ENCODE results near the gene FAM234A. TPM values are rescaled to one million over a fixed set of nuclear protein-coding genes. Genes with fewer than 3 reads are reported as not detected.
A peak's percentile ranks its signal among the peaks of the same experiment; 100 is the strongest.
"Not testable (repeated sequence)": the region's sequence is repeated elsewhere in the genome, so short reads cannot be mapped to it uniquely, and the experiment has no call there.

Gene FAM234A
- total RNA-seq, 2 experiments from 2014 or later = 15.7 to 18.4 TPM

GRCh38 chr16:203246-203645, 31.4 kb upstream of the FAM234A start:
- ChIA-PET POLR2A (no interaction called here), CTCF (no interaction called here)
- intact Hi-C loops (cut with micrococcal nuclease) = no loop called here
- no peaks in the 10 kb centered on the region for H3K27me3 Mint-ChIP-seq
- no peaks in the 10 kb centered on the region for H3K4me1 Mint-ChIP-seq (ENCODE audit: low read depth)
- no peak for DNase-seq
- peaks cover 30% of the 10 kb centered on the region for H3K36me3 Mint-ChIP-seq
- H3K4me3 Mint-ChIP-seq = no peak overlapping the region
- H3K9me3 Mint-ChIP-seq = no peaks in the 10 kb centered on the region
- no peak overlapping the region for H3K27ac Mint-ChIP-seq

- H3K27ac Mint-ChIP-seq = not testable (repeated sequence)
- H3K36me3 Mint-ChIP-seq = peaks cover 26% of the 10 kb centered on the region
Measured at GRCh38 chr16:204046-204445, 30.6 kb upstream of the FAM234A start.

GRCh38 chr16:209359-209758, 25.3 kb upstream of the FAM234A start:
- H3K27ac Mint-ChIP-seq; intact Hi-C loops (cut with micrococcal nuclease); POLR2A ChIA-PET; H3K4me1 Mint-ChIP-seq (ENCODE audit: low read depth); DNase-seq; H3K27me3 Mint-ChIP-seq; H3K9me3 Mint-ChIP-seq; H3K4me3 Mint-ChIP-seq: not testable (repeated sequence)
- peaks cover 22% of the 10 kb centered on the region for H3K36me3 Mint-ChIP-seq
- CTCF ChIA-PET = interaction anchor here (0.6 to 1.0 kb wide), 2 partner anchors 26 to 102 kb away, joined by 3 read pairs; no protein-coding TSS in a partner anchor

More at GRCh38 chr16:204046-204445, 30.6 kb upstream of the FAM234A start:
- H3K9me3 Mint-ChIP-seq; H3K27me3 Mint-ChIP-seq; H3K4me3 Mint-ChIP-seq; H3K4me1 Mint-ChIP-seq (ENCODE audit: low read depth); intact Hi-C loops (cut with micrococcal nuclease); DNase-seq: not testable (repeated sequence)
- ChIA-PET POLR2A (interaction anchor here (0.6 kb wide), 1 partner anchor 17 kb away, joined by 3 read pairs; no protein-coding TSS in a partner anchor), CTCF (interaction anchor here (1.4 kb wide), 1 partner anchor 158 kb away, joined by 6 read pairs; no protein-coding TSS in a partner anchor)

- H3K27me3 Mint-ChIP-seq; intact Hi-C loops (cut with micrococcal nuclease); H3K9me3 Mint-ChIP-seq; H3K4me1 Mint-ChIP-seq (ENCODE audit: low read depth); DNase-seq; H3K27ac Mint-ChIP-seq; H3K4me3 Mint-ChIP-seq: not testable (repeated sequence)
- H3K36me3 Mint-ChIP-seq = peaks cover 18% of the 10 kb centered on the region
- ChIA-PET POLR2A (interaction anchor here (0.5 kb wide), 1 partner anchor 64 kb away, joined by 5 read pairs; no protein-coding TSS in a partner anchor), CTCF (interaction anchor here (1.0 to 1.6 kb wide), 3 partner anchors 16 to 105 kb away, joined by 3 to 4 read pairs (median 4); no protein-coding TSS in a partner anchor)
Measured at GRCh38 chr16:211631-212180, 22.9 kb upstream of the FAM234A start.

- H3K27me3 Mint-ChIP-seq = no peaks in the 10 kb centered on the region
- H3K4me3 Mint-ChIP-seq = no peak overlapping the region
- no peaks in the 10 kb centered on the region for H3K9me3 Mint-ChIP-seq
- H3K36me3 Mint-ChIP-seq = peaks cover 18% of the 10 kb centered on the region
- ChIA-PET POLR2A (no interaction called here), CTCF (interaction anchor here (1.0 to 1.5 kb wide), 2 partner anchors 15 to 31 kb away, joined by 4 read pairs; no protein-coding TSS in a partner anchor)
- H3K4me1 Mint-ChIP-seq (ENCODE audit: low read depth) = peaks cover 2% of the 10 kb centered on the region
- no peak for DNase-seq
- intact Hi-C loops (cut with micrococcal nuclease) = no loop called here
- H3K27ac Mint-ChIP-seq = no peak overlapping the region
Measured at GRCh38 chr16:212999-213398, 21.6 kb upstream of the FAM234A start.

- POLR2A ChIA-PET = no interaction called here
- intact Hi-C loops (cut with micrococcal nuclease) = no loop called here
- peaks cover 24% of the 10 kb centered on the region for H3K36me3 Mint-ChIP-seq
- no peaks in the 10 kb centered on the region for H3K27me3 Mint-ChIP-seq
- no peak overlapping the region for H3K27ac Mint-ChIP-seq
- no peak for DNase-seq
- CTCF ChIA-PET = no interaction called here
- H3K4me3 Mint-ChIP-seq = no peak overlapping the region
- no peaks in the 10 kb centered on the region for H3K9me3 Mint-ChIP-seq
- H3K4me1 Mint-ChIP-seq (ENCODE audit: low read depth) = no peaks in the 10 kb centered on the region
Measured at GRCh38 chr16:220021-220420, 14.6 kb upstream of the FAM234A start.

GRCh38 chr16:228151-228851, 6.3 kb upstream of the FAM234A start:
- Mint-ChIP-seq H3K9me3 (no peaks in the 10 kb centered on the region), H3K4me3 (peak overlapping the region; percentile 89), H3K27ac (peak overlapping the region; percentile 83), H3K36me3 (peaks cover 26% of the 10 kb centered on the region), H3K27me3 (no peaks in the 10 kb centered on the region), H3K4me1 (ENCODE audit: low read depth) (peaks cover 31% of the 10 kb centered on the region)
- ChIA-PET POLR2A (interaction anchor here (0.9 to 2.1 kb wide), 4 partner anchors 15 to 143 kb away, joined by 3 to 8 read pairs (median 4); partner anchors contain the start of gene MRPL28), CTCF (interaction anchor here (0.9 to 2.4 kb wide), 9 partner anchors 14 to 134 kb away, joined by 3 to 26 read pairs (median 4); no protein-coding TSS in a partner anchor)
- intact Hi-C loops (cut with micrococcal nuclease) = no loop called here
- peak; percentile 27 for DNase-seq

- intact Hi-C loops (cut with micrococcal nuclease) = no loop called here
- CTCF ChIA-PET = interaction anchor here (0.9 to 2.4 kb wide), 9 partner anchors 13 to 133 kb away, joined by 3 to 26 read pairs (median 4); no protein-coding TSS in a partner anchor
- Mint-ChIP-seq H3K4me3 (peak within 1 kb of the TSS; percentile 89), H3K36me3 (peaks cover 26% of the 10 kb centered on the region), H3K9me3 (no peaks in the 10 kb centered on the region), H3K27me3 (no peaks in the 10 kb centered on the region), H3K4me1 (ENCODE audit: low read depth) (peaks cover 31% of the 10 kb centered on the region), H3K27ac (peak within 1 kb of the TSS; percentile 89)
- DNase-seq = peak; percentile 91
- POLR2A ChIA-PET = interaction anchor here (0.9 to 2.1 kb wide), 4 partner anchors 15 to 142 kb away, joined by 3 to 8 read pairs (median 4); partner anchors contain the start of gene MRPL28
Measured at GRCh38 chr16:228852-229730, 5.5 kb upstream of the FAM234A start, which contains the start of gene LUC7L. Gene LUC7L (minus strand): TSS chr16:229449. CDS start chr16:229339, 110 bp downstream.

- Mint-ChIP-seq H3K27me3 (no peaks in the 10 kb centered on the region), H3K27ac (peak overlapping the region; percentile 39), H3K4me3 (peak overlapping the region; percentile 89), H3K9me3 (no peaks in the 10 kb centered on the region), H3K36me3 (peaks cover 25% of the 10 kb centered on the region), H3K4me1 (ENCODE audit: low read depth) (peaks cover 33% of the 10 kb centered on the region)
- POLR2A ChIA-PET = interaction anchor here (1.6 kb wide), 1 partner anchor 20 kb away, joined by 3 read pairs; no protein-coding TSS in a partner anchor
- no peak for DNase-seq
- intact Hi-C loops (cut with micrococcal nuclease) = no loop called here
- CTCF ChIA-PET = interaction anchor here (1.3 to 1.4 kb wide), 2 partner anchors 123 to 128 kb away, joined by 4 read pairs; no protein-coding TSS in a partner anchor
Measured at GRCh38 chr16:229731-230281, 4.8 kb upstream of the FAM234A start.

GRCh38 chr16:230351-230750, 4.3 kb upstream of the FAM234A start:
- intact Hi-C loops (cut with micrococcal nuclease); H3K9me3 Mint-ChIP-seq; H3K27ac Mint-ChIP-seq; DNase-seq; H3K4me3 Mint-ChIP-seq; H3K27me3 Mint-ChIP-seq: not testable (repeated sequence)
- peaks cover 23% of the 10 kb centered on the region for H3K36me3 Mint-ChIP-seq
- ChIA-PET POLR2A (interaction anchor here (0.6 kb wide), 1 partner anchor 106 kb away, joined by 5 read pairs; no protein-coding TSS in a partner anchor), CTCF (interaction anchor here (1.3 to 1.4 kb wide), 2 partner anchors 123 to 127 kb away, joined by 4 read pairs; no protein-coding TSS in a partner anchor)
- peaks cover 37% of the 10 kb centered on the region for H3K4me1 Mint-ChIP-seq (ENCODE audit: low read depth)

- Mint-ChIP-seq H3K27me3 (no peaks in the 10 kb centered on the region), H3K9me3 (no peaks in the 10 kb centered on the region), H3K27ac (no peak overlapping the region), H3K4me1 (ENCODE audit: low read depth) (peaks cover 37% of the 10 kb centered on the region), H3K4me3 (no peak overlapping the region), H3K36me3 (peaks cover 21% of the 10 kb centered on the region)
- intact Hi-C loops (cut with micrococcal nuclease) = no loop called here
- DNase-seq = no peak
- CTCF ChIA-PET = interaction anchor here (0.8 kb wide), 1 partner anchor 131 kb away, joined by 3 read pairs; no protein-coding TSS in a partner anchor
- POLR2A ChIA-PET = interaction anchor here (0.6 kb wide), 1 partner anchor 107 kb away, joined by 5 read pairs; no protein-coding TSS in a partner anchor
Measured at GRCh38 chr16:230949-231348, 3.7 kb upstream of the FAM234A start.

All from activated CD4-positive, alpha-beta memory T cell treated with anti-CD3 and anti-CD28 coated beads for 36 hours (primary cell).